COLO668 (cell line): ENCODE results near the gene SORL1.

Experiments used
- DNase-seq: peaks from one replicate; lab custom pipeline; 2025; ENCODE audit not compliant: unreplicated experiment; lab: John Stamatoyannopoulos, UW

Gene SORL1

GRCh38 chr11:121453589-121454299 lies 1.6 kb downstream of the SORL1 start:
- DNase-seq: no peak

GRCh38 chr11:121455115-121455514 lies 3.0 kb downstream of the SORL1 start:
- DNase-seq: no peak

- DNase-seq: no peak
These were observed 4.0 kb downstream of the SORL1 start for GRCh38 chr11:121456151-121456550.

- DNase-seq: no peak
These were observed 4.8 kb downstream of the SORL1 start for GRCh38 chr11:121456816-121457431.

- DNase-seq: no peak
These were observed 6.4 kb downstream of the SORL1 start for GRCh38 chr11:121458551-121458950.

GRCh38 chr11:121459413-121460017 lies 7.4 kb downstream of the SORL1 start:
- DNase-seq: peak; percentile 54

GRCh38 chr11:121460941-121461514 lies 8.9 kb downstream of the SORL1 start:
- DNase-seq: peak; percentile 38

GRCh38 chr11:121461843-121462242 lies 9.7 kb downstream of the SORL1 start:
- no peak for DNase-seq

- DNase-seq: no peak
These were observed 11.7 kb downstream of the SORL1 start for GRCh38 chr11:121463689-121464335.

- peak; percentile 79 for DNase-seq
These were observed 12.3 kb downstream of the SORL1 start for GRCh38 chr11:121464352-121464946.

- peak; percentile 42 for DNase-seq
These were observed 13.6 kb downstream of the SORL1 start for GRCh38 chr11:121465709-121466062.

- peak; percentile 94 for DNase-seq
These were observed 14.1 kb downstream of the SORL1 start for GRCh38 chr11:121466063-121466794.

GRCh38 chr11:121467471-121467870 lies 15.4 kb downstream of the SORL1 start:
- DNase-seq: no peak

GRCh38 chr11:121467965-121468364 lies 15.9 kb downstream of the SORL1 start:
- no peak for DNase-seq

- no peak for DNase-seq
These were observed 17.8 kb downstream of the SORL1 start for GRCh38 chr11:121469910-121470309.

- DNase-seq: no peak
These were observed 19.1 kb downstream of the SORL1 start for GRCh38 chr11:121471167-121471566.

- no peak for DNase-seq
These were observed 20.2 kb downstream of the SORL1 start for GRCh38 chr11:121472312-121472711.

- DNase-seq: no peak
These were observed 21.1 kb downstream of the SORL1 start for GRCh38 chr11:121473064-121473777.

- DNase-seq: no peak
These were observed 22.6 kb downstream of the SORL1 start for GRCh38 chr11:121474680-121475079.
